DOHH2 (cell line): ENCODE data around the gene EMP3.

Experiments
- CTCF ChIP-seq: fragments of 200-600 bp; sonication (generic); IDR thresholded peaks from one replicate; pipeline ENCODE4 v1.5.1; 2014; ENCODE audit warnings: antibody characterized with exemption, mild to moderate bottlenecking, low read depth, low read length; ENCODE audit not compliant: poor library complexity, severe bottlenecking
- EZH2phosphoT487 ChIP-seq: fragments of 200-600 bp; sonication (generic); IDR thresholded peaks from 2 replicates; pipeline ENCODE4 v1.6.1; 2017; ENCODE audit warnings: borderline replicate concordance, mild to moderate bottlenecking, antibody characterized with exemption, low read length, moderate library complexity, mixed read lengths

GRCh38 chr19:48367855-48368254 is 42.5 kb downstream of the EMP3 start:
- TF ChIP-seq CTCF, result no peak
- TF ChIP-seq EZH2phosphoT487, result no peak
